DLD1 (cell line): ENCODE data around the gene TMEM132D.

ENCODE experiments used
- in situ Hi-C: cut with HindIII; loops from 2 replicates; pipeline ENCODE4 v1.10.0; 2017; ENCODE audit warnings: low sequenced_read_pairs

The TMEM132D gene

GRCh38 chr12:129605666-129606065 lies 298.2 kb downstream of the TMEM132D start:
- in situ Hi-C loops = no loop called here

GRCh38 chr12:129604506-129604905 lies 299.3 kb downstream of the TMEM132D start:
- in situ Hi-C loops = no loop called here

GRCh38 chr12:129599406-129599805 lies 304.4 kb downstream of the TMEM132D start:
- in situ Hi-C loops = no loop called here

DNA sequence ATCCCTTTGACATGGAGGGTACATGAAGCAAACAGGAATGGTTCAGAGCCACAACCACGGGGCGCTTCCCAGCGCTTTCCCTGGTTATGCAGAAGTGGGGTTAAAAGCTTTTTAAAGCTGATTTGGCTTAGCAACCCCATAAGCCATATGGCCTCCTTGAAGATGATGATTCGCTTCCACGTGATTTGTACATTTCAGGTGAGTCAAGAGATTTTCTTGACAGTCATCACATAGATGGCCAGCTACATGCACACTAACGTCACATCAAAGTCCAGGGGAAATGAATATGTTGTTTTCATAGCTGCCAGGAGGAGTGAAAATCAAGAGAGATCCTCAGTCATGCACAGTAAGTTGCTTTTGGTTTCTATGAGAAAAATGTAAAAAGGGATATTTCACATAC lies 309.7 kb downstream of the TMEM132D start:
- in situ Hi-C loops = no loop called here

DNA sequence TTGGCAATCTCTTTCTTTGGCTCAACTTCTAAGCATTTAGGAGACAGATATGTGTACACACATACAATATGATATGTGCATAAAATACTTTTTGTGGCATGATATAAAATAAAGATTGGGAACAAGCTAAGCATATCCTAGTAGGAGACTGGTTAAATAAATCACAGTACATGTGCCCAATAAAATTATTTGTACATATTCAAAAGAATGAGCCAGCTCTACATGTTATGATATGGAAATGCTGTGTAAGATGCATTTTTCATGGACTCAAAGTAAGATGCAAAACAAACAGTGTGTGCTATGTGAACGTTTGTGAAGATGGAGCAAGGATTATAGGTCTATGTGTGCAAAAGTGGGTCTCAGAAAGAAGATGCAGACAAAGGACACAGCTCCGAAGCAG lies 311.4 kb downstream of the TMEM132D start:
- in situ Hi-C loops = no loop called here

GRCh38 chr12:129589503-129589902 lies 314.3 kb downstream of the TMEM132D start:
- in situ Hi-C loops = no loop called here

GRCh38 chr12:129588142-129588541 lies 315.7 kb downstream of the TMEM132D start:
- in situ Hi-C loops = no loop called here

GRCh38 chr12:129585296-129585695 lies 318.5 kb downstream of the TMEM132D start:
- in situ Hi-C loops = no loop called here

DNA sequence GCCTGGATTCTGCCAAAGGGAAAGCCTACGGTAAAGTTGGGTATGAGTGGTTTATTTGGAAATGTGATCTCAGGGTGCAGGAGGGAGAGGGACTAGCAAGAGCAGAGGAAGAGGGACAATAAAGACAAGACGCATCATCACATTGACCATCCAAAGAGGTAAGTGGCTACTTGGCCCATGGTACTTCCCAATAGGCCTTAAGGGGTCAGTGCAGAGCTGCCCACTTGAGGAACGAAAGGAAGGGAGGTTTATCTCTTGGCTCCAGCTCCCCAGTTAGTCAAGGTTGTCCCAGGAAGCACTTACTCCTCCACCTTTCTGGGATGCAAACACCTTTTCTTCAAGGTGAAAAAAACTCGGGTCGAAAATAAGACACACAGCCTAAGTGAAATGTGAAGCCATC lies 323.9 kb downstream of the TMEM132D start:
- in situ Hi-C loops = no loop called here

DNA sequence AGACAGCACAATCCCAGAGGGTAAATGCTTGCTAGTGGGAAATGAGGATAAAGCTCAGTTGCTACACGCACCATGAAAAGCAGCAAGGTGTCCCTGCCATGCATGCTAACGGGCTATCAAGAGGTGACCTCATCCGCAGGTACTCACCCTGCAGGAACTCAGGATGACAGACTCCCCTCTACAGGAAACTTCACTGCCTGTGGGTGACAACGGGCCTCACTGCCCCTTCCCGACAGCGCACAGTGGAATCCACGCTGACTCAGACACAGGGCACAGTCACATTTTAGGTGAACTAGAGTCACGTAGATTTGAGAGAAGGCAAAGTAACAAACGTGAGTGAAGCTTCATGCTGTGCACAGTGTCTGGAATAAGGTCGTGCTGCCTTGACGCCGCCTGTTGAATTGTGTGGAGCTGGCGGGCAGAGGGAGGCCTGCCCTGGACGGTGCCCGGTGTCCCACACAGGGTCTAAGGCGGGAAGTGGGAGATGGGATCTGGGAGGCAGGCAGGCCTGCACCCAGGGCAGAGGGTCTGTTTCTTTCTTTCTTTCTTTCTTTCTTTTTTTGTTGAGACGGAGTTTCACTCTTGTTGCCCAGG lies 331.8 kb downstream of the TMEM132D start:
- in situ Hi-C loops = no loop called here

- in situ Hi-C loops = no loop called here
Observed at GRCh38 chr12:129570796-129571400, 332.9 kb downstream of the TMEM132D start.

GRCh38 chr12:129566800-129567199 lies 337.0 kb downstream of the TMEM132D start:
- in situ Hi-C loops = no loop called here

GRCh38 chr12:129564768-129565167 lies 339.1 kb downstream of the TMEM132D start:
- in situ Hi-C loops = no loop called here

DNA sequence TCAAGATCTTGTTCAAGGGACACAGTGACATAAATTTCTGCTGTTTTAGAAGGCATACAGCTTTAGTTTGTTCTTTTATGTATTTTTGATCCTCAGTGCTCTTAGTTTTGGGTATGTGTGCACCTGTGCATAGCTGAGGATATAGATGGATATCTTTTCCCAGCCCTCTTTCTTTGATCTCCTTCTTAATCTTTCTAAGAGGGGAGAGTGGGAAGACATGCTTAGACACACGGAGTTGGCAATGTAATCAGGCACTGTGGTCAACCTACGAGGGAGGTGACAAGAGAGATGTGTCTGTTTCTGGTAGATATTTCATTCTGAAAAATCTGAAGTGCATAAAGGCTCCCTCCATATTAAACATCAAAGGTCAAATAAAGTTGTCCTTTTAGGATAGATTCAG lies 340.6 kb downstream of the TMEM132D start:
- in situ Hi-C loops = no loop called here

GRCh38 chr12:129561304-129561703 lies 342.5 kb downstream of the TMEM132D start:
- in situ Hi-C loops = no loop called here

- in situ Hi-C loops = no loop called here
Observed at GRCh38 chr12:129559776-129560175, 344.0 kb downstream of the TMEM132D start.

GRCh38 chr12:129558036-129558435 lies 345.8 kb downstream of the TMEM132D start:
- in situ Hi-C loops = no loop called here

GRCh38 chr12:129556082-129556481 lies 347.7 kb downstream of the TMEM132D start:
- in situ Hi-C loops = no loop called here

DNA sequence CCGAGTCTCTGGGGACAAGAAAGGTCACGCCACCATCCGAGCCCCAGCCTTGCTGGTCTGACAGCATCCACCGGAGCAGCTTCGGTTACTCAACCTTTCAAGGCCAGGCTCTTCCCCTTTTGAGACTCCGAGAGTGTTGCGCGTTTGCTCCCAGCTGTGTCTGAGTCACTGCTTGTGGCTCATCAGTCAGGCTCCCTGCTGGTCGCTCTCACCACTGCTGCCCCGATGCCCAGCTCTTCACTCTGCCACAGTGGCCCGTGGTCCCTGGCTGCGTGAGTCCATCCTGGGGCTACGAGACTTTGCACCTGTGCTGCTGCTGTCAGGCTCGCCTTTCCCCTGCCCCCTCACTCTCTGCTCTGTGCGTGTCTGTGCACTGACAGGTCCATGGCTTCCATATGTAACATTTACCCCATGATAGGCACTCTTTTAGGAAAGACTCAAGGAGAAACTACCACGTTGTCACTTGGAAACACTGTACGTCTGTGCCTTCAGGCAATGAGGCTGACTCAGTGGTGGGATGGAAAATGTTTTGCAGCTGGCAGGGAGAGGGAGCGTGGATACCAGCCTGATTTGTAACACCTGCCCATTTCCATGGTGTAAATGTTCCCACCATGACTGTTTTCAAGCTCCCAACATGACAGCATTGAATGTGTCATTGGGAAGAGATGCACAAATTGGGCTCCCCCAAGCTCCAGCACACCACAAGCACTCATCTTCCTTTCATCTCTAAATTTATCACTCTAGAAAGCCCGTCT lies 350.7 kb downstream of the TMEM132D start:
- in situ Hi-C loops = no loop called here

DNA sequence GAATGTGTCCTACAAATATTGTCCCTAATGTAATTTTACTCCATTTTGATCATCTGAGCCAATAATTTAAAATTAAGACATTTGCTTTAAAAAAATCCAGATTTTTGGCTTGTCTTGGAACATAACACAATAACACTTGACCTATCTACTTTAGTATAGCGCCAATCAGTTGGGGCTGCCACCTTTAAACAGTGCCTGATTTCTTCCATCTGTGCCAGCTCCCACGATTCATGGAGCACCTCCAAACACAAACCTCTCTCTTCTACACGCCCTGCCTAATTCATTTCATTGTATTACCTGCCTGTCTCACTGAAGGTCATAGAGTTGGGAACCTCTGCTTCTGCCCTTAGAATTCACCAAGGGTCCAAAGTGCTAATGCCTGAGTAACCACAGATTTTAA lies 352.4 kb downstream of the TMEM132D start:
- in situ Hi-C loops = no loop called here

DNA sequence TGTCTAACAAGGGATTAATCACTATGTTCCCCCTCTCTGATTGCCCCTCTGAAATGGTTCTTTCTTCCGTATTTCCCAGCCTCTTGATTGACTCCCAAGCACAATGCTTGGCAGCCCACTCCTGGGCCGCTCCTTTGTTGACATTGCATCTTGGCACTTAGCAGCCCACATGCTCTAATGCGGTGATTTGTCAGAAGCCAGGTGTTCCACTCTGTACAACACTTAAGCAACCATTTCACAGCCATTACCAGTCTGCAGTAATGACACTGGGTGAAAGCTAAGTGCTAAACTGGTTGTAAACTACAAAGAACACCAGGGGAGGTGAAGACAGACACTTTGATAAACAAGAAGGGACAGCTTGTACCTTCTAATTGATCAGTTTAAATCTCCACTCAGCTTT lies 353.5 kb downstream of the TMEM132D start:
- in situ Hi-C loops = no loop called here

DNA sequence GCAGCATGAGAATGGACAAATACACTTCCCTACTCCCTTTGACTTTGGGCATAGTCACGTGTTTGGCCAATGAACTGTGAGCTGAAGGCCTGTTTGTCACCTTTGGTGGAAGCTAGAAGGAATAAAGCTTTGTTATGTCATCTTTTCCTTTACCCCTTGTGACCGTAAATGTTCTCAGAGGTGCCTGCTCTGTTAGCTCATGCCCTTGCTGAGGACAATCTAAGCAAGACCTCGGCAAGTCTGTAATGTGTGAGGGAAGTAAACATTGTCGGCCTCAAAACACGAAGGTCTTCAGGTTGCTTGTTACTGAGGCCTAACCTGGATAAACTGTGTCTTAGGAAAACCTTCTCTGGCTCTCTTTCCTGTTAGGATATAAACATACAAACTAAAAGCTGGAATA lies 354.2 kb downstream of the TMEM132D start:
- in situ Hi-C loops = no loop called here
